Nephron (organoid): ENCODE measurements around the gene CEP55.
"Not testable (repeated sequence)": the region's sequence is repeated elsewhere in the genome, so short reads cannot be mapped to it uniquely, and the experiment has no call there.

Experiments used
- H3K27ac Mint-ChIP-seq, 3 experiments: 2 replicates each; pipeline ENCODE4 v1.8.0; 2020; ENCODE audit warnings: mixed read lengths in 3 of 3, mild to moderate bottlenecking in 2 of 3, moderate library complexity in 1 of 3
- H3K27me3 Mint-ChIP-seq: 2 replicates; pipeline ENCODE4 v1.8.0; 2021; ENCODE audit warnings: low read depth, mild to moderate bottlenecking, moderate library complexity, mixed read lengths
- H3K36me3 Mint-ChIP-seq: 2 replicates; pipeline ENCODE4 v1.8.0; 2020; ENCODE audit warnings: low read depth, mixed read lengths
- H3K4me1 Mint-ChIP-seq: 2 replicates; pipeline ENCODE4 v1.8.0; 2020; ENCODE audit warnings: mixed read lengths
- H3K4me3 Mint-ChIP-seq, 3 experiments: 2 replicates each; pipeline ENCODE4 v1.8.0; 2020; ENCODE audit warnings: mild to moderate bottlenecking in 3 of 3, mixed read lengths in 3 of 3, moderate library complexity in 2 of 3
- H3K9me3 Mint-ChIP-seq: 2 replicates; pipeline ENCODE4 v1.8.0; 2020; ENCODE audit warnings: mixed read lengths
- CTCF ChIP-seq, 3 experiments: fragments of 200-600 bp; sonication (generic); IDR thresholded peaks; one replicate each; pipeline ENCODE4 v1.5.0; 2021; ENCODE audit warnings: antibody characterized with exemption in 3 of 3; ENCODE audit not compliant: unreplicated experiment in 3 of 3

CEP55 gene

DNA sequence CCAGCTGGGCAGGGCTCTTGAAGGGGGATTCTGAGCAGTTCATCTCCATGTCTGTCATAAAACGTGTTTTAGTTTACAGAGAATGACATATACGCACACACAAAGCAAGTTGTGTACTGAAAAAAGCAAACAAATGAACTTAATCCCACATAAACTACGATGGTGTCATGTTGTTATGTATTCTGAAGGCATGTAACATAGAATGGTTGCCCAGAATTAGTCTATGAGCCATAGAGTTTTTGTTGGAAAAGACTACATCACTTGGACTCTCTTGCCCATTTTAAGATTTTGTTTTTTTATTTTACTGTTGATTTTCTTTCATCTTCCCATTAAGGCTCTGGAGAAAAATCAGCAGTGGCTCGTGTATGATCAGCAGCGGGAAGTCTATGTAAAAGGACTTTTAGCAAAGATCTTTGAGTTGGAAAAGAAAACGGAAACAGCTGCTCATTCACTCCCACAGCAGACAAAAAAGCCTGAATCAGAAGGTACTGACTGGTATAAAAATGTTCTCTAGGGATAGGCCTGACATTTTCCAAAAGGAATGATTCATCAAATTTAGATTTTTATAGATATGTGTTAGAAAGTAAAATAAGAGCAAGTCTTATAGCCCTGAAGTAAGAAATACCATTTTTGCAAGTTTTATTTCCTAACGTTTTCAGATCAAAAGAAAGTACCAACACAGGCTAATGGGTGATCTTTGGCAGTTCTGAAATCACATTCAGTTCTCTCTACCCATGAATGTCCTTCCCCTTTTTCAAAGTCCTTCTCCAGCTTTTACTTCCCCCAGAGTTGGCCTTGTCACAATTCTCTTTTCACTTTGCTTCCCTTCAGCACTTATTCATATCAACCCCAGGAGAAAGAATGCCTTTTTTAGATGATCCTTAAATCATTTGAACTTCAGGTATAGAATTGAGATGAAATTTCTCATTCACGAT lies 18.9 kb downstream of the CEP55 start:
- Mint-ChIP-seq H3K4me1 (peaks cover 18% of the 10 kb centered on the region), H3K27ac (peak overlapping the region in 1 of 3 experiments; percentile 15), H3K27me3 (no peaks in the 10 kb centered on the region)

DNA sequence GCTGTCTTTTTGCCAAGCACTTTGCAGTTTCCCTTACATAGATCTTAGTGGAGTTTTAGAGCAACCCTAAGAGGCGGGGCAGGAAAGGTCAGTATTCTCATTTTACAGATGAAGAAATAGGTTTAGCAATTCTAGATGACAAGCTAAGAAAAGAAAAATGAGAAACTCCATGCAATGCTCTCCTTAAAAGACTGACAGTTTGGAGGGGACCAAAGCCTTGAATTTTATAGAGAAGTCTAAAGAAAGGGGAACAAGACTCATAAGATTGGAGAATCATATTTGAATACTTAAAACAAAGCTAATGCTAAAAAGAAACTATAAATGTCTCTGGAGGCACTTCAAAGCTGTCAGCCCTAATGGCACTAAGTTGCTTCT lies 19.6 kb downstream of the CEP55 start:
- H3K9me3 Mint-ChIP-seq: peaks cover 3% of the 10 kb centered on the region

More for the DNA sequence above, 18.9 kb downstream of the CEP55 start:
- Mint-ChIP-seq H3K36me3 (peaks cover 38% of the 10 kb centered on the region), H3K9me3 (no peaks in the 10 kb centered on the region), H3K4me3 (no peak overlapping the region)
- TF ChIP-seq CTCF (IDR thresholded peaks at IDR 0.05; ENCODE audit: unreplicated experiment in 3 of 3): no peak

DNA sequence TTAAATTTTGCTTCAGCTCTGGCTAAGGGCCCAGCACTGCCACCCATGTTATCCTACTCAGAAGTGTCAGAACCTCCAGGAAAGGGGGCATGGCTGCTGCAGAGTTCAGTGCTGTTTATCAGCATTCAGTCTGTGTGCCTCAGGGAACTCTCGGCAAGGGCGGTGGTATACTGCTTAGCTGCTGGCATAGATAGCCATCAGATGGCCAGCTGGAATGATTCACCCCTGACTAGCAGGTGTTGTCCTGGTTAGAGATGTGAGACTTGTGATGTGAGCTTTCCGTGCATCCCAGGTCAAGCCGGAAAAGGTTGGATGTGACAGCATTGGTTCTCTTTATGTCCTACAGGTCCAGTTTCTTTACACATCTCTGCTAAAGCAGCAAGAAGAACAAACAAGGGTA lies 22.1 kb downstream of the CEP55 start:
- Mint-ChIP-seq H3K27me3 (no peaks in the 10 kb centered on the region), H3K36me3 (peaks cover 68% of the 10 kb centered on the region), H3K4me3 (no peak overlapping the region), H3K9me3 (peaks cover 18% of the 10 kb centered on the region), H3K4me1 (peaks cover 18% of the 10 kb centered on the region), H3K27ac (no peak overlapping the region)
- TF ChIP-seq CTCF (IDR thresholded peaks at IDR 0.05; ENCODE audit: unreplicated experiment in 3 of 3): no peak

More for the DNA sequence above, 19.6 kb downstream of the CEP55 start:
- TF ChIP-seq CTCF (IDR thresholded peaks at IDR 0.05; ENCODE audit: unreplicated experiment in 3 of 3): no peak
- Mint-ChIP-seq H3K4me3 (no peak overlapping the region), H3K27ac (peak overlapping the region in 1 of 3 experiments; percentile 15), H3K36me3 (peaks cover 44% of the 10 kb centered on the region), H3K27me3 (no peaks in the 10 kb centered on the region), H3K4me1 (peaks cover 18% of the 10 kb centered on the region)

DNA sequence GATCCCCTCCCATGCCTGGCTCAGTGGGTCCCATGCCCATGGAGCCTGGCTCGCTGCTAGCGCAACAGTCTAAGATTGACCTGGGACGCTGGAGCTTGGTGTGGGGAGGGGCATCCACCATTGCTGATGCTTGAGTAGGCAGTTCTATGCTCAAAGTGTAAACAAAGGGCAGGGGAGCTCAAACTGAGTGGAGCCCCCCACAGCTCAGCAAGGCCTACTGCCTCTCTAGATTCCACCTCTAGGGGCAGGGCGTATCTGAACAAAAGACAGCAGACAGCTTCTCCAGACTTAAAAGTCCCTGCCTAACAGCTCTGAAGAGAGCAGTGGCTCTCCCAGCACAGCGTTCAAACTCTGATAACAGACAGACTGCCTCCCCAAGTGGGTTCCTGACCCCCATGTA lies 38.9 kb downstream of the CEP55 start:
- H3K27ac Mint-ChIP-seq: no peak overlapping the region
- no peaks in the 10 kb centered on the region for H3K9me3 Mint-ChIP-seq

GRCh38 chr10:93540871-93541270 lies 44.5 kb downstream of the CEP55 start:
- H3K9me3 Mint-ChIP-seq, H3K36me3 Mint-ChIP-seq, H3K27ac Mint-ChIP-seq, H3K4me3 Mint-ChIP-seq, H3K4me1 Mint-ChIP-seq: not testable (repeated sequence)
- peaks cover 18% of the 10 kb centered on the region for H3K27me3 Mint-ChIP-seq

More for the DNA sequence above, 38.9 kb downstream of the CEP55 start:
- peaks cover 11% of the 10 kb centered on the region for H3K27me3 Mint-ChIP-seq
- H3K36me3 Mint-ChIP-seq: no peaks in the 10 kb centered on the region
- no peak overlapping the region for H3K4me3 Mint-ChIP-seq
- no peaks in the 10 kb centered on the region for H3K4me1 Mint-ChIP-seq
- TF ChIP-seq CTCF (IDR thresholded peaks at IDR 0.05; ENCODE audit: unreplicated experiment in 3 of 3): no peak

GRCh38 chr10:93541402-93542357 lies 45.3 kb downstream of the CEP55 start:
- peak; percentile 78 to 89 (median 78) for TF ChIP-seq CTCF (IDR thresholded peaks at IDR 0.05; ENCODE audit: unreplicated experiment in 3 of 3)
- H3K27me3 Mint-ChIP-seq: peaks cover 25% of the 10 kb centered on the region
- peaks cover 10% of the 10 kb centered on the region for H3K4me1 Mint-ChIP-seq
- peaks cover 3% of the 10 kb centered on the region for H3K9me3 Mint-ChIP-seq
- H3K27ac Mint-ChIP-seq: peak overlapping the region in 2 of 3 experiments; percentile 25 to 47
- no peaks in the 10 kb centered on the region for H3K36me3 Mint-ChIP-seq
- peak overlapping the region; percentile 51 to 77 (median 54) for H3K4me3 Mint-ChIP-seq
